WTC11 (cell line): ENCODE results near the gene FOXL1. TPM values are rescaled to one million over a fixed set of nuclear protein-coding genes. Genes with fewer than 3 reads are reported as not detected.

Source experiments
- ATAC-seq: fragments of 200-7000 bp; cut with Tn5 transposase; 2 replicates; pipeline ENCODE4 v1.10.0; 2021; ENCODE audit warnings: mild to moderate bottlenecking, moderate library complexity
- CTCF ChIA-PET: fragments of 300-600 bp; sonication (Branson Sonifier 250); formaldehyde crosslinking; loops from one replicate; lab custom pipeline; 2021; ENCODE audit warnings: antibody characterized with exemption; lab: Charles Lee
- POLR2A ChIA-PET: fragments of 350-600 bp; sonication (Branson Sonifier 250); formaldehyde crosslinking; loops from one replicate; lab custom pipeline; 2021; ENCODE audit warnings: antibody characterized with exemption; lab: Charles Lee
- DNase-seq: peaks from one replicate; pipeline ENCODE4 v3.0.0; 2021; ENCODE audit warnings: low spot score
- H3K27ac Mint-ChIP-seq: 2 replicates; pipeline ENCODE4 v1.8.0; 2021; ENCODE audit warnings: mixed read lengths
- H3K27me3 Mint-ChIP-seq: 2 replicates; pipeline ENCODE4 v1.8.0; 2021; ENCODE audit warnings: low read depth, mild to moderate bottlenecking, moderate library complexity, mixed read lengths
- H3K36me3 Mint-ChIP-seq: 2 replicates; pipeline ENCODE4 v1.8.0; 2021; ENCODE audit warnings: mixed read lengths
- H3K4me1 Mint-ChIP-seq: 2 replicates; pipeline ENCODE4 v1.8.0; 2022; ENCODE audit warnings: mixed read lengths
- H3K4me3 Mint-ChIP-seq: 2 replicates; pipeline ENCODE4 v1.8.0; 2021; ENCODE audit warnings: mild to moderate bottlenecking, moderate library complexity, mixed read lengths
- H3K9me3 Mint-ChIP-seq: 2 replicates; pipeline ENCODE4 v1.8.0; 2021; ENCODE audit warnings: mixed read lengths
- ETV6 ChIP-seq: sonication (generic); formaldehyde crosslinking; IDR thresholded peaks from 2 replicates; pipeline ENCODE4 v1.8.1; 2022; ENCODE audit warnings: mild to moderate bottlenecking, missing genetic modification reagents
- FOXK1 ChIP-seq: sonication (generic); formaldehyde crosslinking; IDR thresholded peaks from 2 replicates; pipeline ENCODE4 v1.8.0; 2022; ENCODE audit warnings: mild to moderate bottlenecking, moderate library complexity, missing genetic modification reagents
- JAZF1 ChIP-seq: fragments of 250-450 bp; sonication (Bioruptor Pico); IDR thresholded peaks from 2 replicates; pipeline ENCODE4 v1.9.0; 2021; ENCODE audit warnings: moderate library complexity, mild to moderate bottlenecking, inconsistent platforms
- MYBL2 ChIP-seq: sonication (generic); formaldehyde crosslinking; IDR thresholded peaks from 2 replicates; pipeline ENCODE4 v1.8.1; 2023; ENCODE audit warnings: mild to moderate bottlenecking, moderate library complexity, missing genetic modification reagents
- OVOL2 ChIP-seq: fragments of 250-450 bp; sonication (Bioruptor Pico); IDR thresholded peaks from 2 replicates; pipeline ENCODE4 v1.9.0; 2021; ENCODE audit warnings: mild to moderate bottlenecking, borderline replicate concordance
- SMAD3 ChIP-seq: sonication (generic); formaldehyde crosslinking; IDR thresholded peaks from 2 replicates; pipeline ENCODE4 v1.8.0; 2022; ENCODE audit warnings: missing genetic modification reagents, mild to moderate bottlenecking, borderline replicate concordance
- ZNF121 ChIP-seq: sonication (generic); formaldehyde crosslinking; IDR thresholded peaks from 2 replicates; pipeline ENCODE4 v1.8.0; 2023; ENCODE audit warnings: missing genetic modification reagents
- ZNF138 ChIP-seq: sonication (generic); formaldehyde crosslinking; conservative IDR thresholded peaks from 2 replicates; pipeline ENCODE4 v1.8.1; 2022; ENCODE audit warnings: mild to moderate bottlenecking, moderate library complexity, missing genetic modification reagents
- ZNF219 ChIP-seq: sonication (generic); formaldehyde crosslinking; IDR thresholded peaks from 2 replicates; pipeline ENCODE4 v1.8.0; 2023; ENCODE audit warnings: missing genetic modification reagents, mild to moderate bottlenecking, borderline replicate concordance
- total RNA-seq: library from RNA; stranded (reverse); gene quantifications from 3 replicates; pipeline ENCODE4 v1.2.3, GENCODE V29; 2021
- TF ChIP-seq, protein P1 (sequence below): sonication (generic); formaldehyde crosslinking; IDR thresholded peaks from 2 replicates; pipeline ENCODE4 v1.8.0; 2023; ENCODE audit warnings: mild to moderate bottlenecking, missing genetic modification reagents
- TF ChIP-seq, protein P2 (sequence below): sonication (generic); formaldehyde crosslinking; IDR thresholded peaks from 2 replicates; pipeline ENCODE4 v1.8.0; 2022; ENCODE audit warnings: mild to moderate bottlenecking, missing genetic modification reagents
- TF ChIP-seq, protein P3 (sequence below): sonication (generic); formaldehyde crosslinking; IDR thresholded peaks from 2 replicates; pipeline ENCODE4 v1.8.0; 2022; ENCODE audit warnings: mild to moderate bottlenecking, missing genetic modification reagents
- TF ChIP-seq, protein P4 (sequence below): sonication (generic); formaldehyde crosslinking; IDR thresholded peaks from 2 replicates; pipeline ENCODE4 v1.8.1; 2022; ENCODE audit warnings: mild to moderate bottlenecking, moderate library complexity, missing genetic modification reagents
- TF ChIP-seq, protein P5 (sequence below): sonication (generic); formaldehyde crosslinking; IDR thresholded peaks from 2 replicates; pipeline ENCODE4 v1.8.1; 2022; ENCODE audit warnings: mild to moderate bottlenecking, missing genetic modification reagents, moderate library complexity, borderline replicate concordance
- TF ChIP-seq, protein P6 (sequence below): sonication (generic); formaldehyde crosslinking; IDR thresholded peaks from 2 replicates; pipeline ENCODE4 v1.8.1; 2022; ENCODE audit warnings: low read depth, missing genetic modification reagents, borderline replicate concordance
- TF ChIP-seq, protein P7 (sequence below): sonication (generic); formaldehyde crosslinking; IDR thresholded peaks from 2 replicates; pipeline ENCODE4 v1.8.0; 2022; ENCODE audit warnings: mild to moderate bottlenecking, missing genetic modification reagents
- TF ChIP-seq, protein P8 (sequence below): fragments of 250-450 bp; sonication (Bioruptor Pico); IDR thresholded peaks from 2 replicates; pipeline ENCODE4 v1.9.0; 2021; ENCODE audit warnings: mild to moderate bottlenecking

Gene FOXL1
- total RNA-seq, 1 experiment from 2014 or later: 0.33 TPM

DNA sequence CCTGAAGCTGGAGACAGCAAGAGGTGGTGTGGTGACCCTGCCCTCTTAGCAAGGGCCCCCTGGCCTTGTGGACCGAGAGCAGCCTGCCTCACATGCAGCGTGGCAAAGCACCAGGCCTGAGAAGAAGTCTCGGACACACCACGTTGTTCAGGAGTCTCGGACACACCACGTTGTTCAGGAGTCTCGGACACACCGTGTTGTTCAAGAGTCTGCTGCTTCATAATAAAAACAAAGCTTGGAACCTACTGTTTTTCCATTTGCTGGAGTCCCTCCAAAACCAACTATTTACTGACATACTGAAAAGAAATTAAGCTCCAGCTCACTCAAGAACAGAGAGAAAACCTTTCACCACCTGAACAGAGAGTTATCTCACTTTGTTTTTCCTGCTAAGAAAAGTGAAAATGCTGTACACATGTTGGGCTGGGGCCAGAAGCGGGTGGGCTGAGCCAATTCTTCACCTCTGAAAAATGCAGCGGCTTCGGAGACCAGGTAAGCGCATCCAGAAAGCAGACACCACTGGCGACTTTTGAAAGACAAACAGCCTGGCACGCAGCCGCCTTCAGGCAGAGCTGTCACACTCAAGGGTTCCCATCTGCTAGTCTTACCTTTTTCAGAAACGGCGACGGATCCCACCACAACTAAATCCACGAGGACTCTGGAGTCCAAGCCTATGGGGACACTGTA is 32.3 kb upstream of the FOXL1 start:
- no peaks in the 10 kb centered on the region for H3K27me3 Mint-ChIP-seq
- DNase-seq: no peak
- TF ChIP-seq, protein P1, sequence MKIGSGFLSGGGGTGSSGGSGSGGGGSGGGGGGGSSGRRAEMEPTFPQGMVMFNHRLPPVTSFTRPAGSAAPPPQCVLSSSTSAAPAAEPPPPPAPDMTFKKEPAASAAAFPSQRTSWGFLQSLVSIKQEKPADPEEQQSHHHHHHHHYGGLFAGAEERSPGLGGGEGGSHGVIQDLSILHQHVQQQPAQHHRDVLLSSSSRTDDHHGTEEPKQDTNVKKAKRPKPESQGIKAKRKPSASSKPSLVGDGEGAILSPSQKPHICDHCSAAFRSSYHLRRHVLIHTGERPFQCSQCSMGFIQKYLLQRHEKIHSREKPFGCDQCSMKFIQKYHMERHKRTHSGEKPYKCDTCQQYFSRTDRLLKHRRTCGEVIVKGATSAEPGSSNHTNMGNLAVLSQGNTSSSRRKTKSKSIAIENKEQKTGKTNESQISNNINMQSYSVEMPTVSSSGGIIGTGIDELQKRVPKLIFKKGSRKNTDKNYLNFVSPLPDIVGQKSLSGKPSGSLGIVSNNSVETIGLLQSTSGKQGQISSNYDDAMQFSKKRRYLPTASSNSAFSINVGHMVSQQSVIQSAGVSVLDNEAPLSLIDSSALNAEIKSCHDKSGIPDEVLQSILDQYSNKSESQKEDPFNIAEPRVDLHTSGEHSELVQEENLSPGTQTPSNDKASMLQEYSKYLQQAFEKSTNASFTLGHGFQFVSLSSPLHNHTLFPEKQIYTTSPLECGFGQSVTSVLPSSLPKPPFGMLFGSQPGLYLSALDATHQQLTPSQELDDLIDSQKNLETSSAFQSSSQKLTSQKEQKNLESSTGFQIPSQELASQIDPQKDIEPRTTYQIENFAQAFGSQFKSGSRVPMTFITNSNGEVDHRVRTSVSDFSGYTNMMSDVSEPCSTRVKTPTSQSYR: no peak
- TF ChIP-seq ZNF121: no peak
- TF ChIP-seq, protein P2, sequence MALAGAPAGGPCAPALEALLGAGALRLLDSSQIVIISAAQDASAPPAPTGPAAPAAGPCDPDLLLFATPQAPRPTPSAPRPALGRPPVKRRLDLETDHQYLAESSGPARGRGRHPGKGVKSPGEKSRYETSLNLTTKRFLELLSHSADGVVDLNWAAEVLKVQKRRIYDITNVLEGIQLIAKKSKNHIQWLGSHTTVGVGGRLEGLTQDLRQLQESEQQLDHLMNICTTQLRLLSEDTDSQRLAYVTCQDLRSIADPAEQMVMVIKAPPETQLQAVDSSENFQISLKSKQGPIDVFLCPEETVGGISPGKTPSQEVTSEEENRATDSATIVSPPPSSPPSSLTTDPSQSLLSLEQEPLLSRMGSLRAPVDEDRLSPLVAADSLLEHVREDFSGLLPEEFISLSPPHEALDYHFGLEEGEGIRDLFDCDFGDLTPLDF (CRISPR knock-in tag): no peak
- TF ChIP-seq, protein P3, sequence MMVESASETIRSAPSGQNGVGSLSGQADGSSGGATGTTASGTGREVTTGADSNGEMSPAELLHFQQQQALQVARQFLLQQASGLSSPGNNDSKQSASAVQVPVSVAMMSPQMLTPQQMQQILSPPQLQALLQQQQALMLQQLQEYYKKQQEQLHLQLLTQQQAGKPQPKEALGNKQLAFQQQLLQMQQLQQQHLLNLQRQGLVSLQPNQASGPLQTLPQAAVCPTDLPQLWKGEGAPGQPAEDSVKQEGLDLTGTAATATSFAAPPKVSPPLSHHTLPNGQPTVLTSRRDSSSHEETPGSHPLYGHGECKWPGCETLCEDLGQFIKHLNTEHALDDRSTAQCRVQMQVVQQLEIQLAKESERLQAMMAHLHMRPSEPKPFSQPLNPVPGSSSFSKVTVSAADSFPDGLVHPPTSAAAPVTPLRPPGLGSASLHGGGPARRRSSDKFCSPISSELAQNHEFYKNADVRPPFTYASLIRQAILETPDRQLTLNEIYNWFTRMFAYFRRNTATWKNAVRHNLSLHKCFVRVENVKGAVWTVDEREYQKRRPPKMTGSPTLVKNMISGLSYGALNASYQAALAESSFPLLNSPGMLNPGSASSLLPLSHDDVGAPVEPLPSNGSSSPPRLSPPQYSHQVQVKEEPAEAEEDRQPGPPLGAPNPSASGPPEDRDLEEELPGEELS (CRISPR knock-in tag): no peak
- TF ChIP-seq, protein P4, sequence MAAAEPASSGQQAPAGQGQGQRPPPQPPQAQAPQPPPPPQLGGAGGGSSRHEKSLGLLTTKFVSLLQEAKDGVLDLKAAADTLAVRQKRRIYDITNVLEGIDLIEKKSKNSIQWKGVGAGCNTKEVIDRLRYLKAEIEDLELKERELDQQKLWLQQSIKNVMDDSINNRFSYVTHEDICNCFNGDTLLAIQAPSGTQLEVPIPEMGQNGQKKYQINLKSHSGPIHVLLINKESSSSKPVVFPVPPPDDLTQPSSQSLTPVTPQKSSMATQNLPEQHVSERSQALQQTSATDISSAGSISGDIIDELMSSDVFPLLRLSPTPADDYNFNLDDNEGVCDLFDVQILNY (CRISPR knock-in tag): no peak
- POLR2A ChIA-PET: no interaction called here
- CTCF ChIA-PET: no interaction called here
- no peak for ATAC-seq
- no peaks in the 10 kb centered on the region for H3K4me1 Mint-ChIP-seq
- H3K27ac Mint-ChIP-seq: no peak overlapping the region
- peaks cover 15% of the 10 kb centered on the region for H3K36me3 Mint-ChIP-seq
- no peak overlapping the region for H3K4me3 Mint-ChIP-seq
- peaks cover 3% of the 10 kb centered on the region; the same call in 1 of the 2 replicates for H3K9me3 Mint-ChIP-seq

DNA sequence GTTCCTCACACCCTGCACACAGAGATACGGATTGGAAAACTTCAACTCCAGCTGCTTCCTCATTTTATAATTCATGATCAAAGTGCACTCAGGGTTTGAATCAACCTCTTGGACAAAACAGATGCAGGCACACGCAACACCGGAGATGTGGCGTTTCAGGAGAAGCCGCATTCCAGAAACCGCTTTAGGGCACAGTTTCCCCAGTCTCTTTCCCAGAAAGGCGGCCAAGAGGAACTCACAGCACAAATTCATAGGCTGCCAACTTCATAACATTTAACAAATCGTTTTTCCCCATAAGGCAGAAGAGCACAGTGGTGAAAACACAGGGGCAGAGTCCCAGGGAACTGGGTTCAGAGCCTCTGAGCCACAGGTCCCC is 31.7 kb upstream of the FOXL1 start:
- TF ChIP-seq ZNF138 (CRISPR knock-in tag) (no peak), JAZF1 (CRISPR knock-in tag) (no peak), ETV6 (no peak), FOXK1 (CRISPR knock-in tag) (no peak), ZNF219 (CRISPR knock-in tag) (no peak), SMAD3 (CRISPR knock-in tag) (no peak), MYBL2 (CRISPR knock-in tag) (no peak), OVOL2 (CRISPR knock-in tag) (no peak)
- TF ChIP-seq, protein P5, sequence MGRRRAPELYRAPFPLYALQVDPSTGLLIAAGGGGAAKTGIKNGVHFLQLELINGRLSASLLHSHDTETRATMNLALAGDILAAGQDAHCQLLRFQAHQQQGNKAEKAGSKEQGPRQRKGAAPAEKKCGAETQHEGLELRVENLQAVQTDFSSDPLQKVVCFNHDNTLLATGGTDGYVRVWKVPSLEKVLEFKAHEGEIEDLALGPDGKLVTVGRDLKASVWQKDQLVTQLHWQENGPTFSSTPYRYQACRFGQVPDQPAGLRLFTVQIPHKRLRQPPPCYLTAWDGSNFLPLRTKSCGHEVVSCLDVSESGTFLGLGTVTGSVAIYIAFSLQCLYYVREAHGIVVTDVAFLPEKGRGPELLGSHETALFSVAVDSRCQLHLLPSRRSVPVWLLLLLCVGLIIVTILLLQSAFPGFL (CRISPR knock-in tag): no peak
- TF ChIP-seq, protein P6, sequence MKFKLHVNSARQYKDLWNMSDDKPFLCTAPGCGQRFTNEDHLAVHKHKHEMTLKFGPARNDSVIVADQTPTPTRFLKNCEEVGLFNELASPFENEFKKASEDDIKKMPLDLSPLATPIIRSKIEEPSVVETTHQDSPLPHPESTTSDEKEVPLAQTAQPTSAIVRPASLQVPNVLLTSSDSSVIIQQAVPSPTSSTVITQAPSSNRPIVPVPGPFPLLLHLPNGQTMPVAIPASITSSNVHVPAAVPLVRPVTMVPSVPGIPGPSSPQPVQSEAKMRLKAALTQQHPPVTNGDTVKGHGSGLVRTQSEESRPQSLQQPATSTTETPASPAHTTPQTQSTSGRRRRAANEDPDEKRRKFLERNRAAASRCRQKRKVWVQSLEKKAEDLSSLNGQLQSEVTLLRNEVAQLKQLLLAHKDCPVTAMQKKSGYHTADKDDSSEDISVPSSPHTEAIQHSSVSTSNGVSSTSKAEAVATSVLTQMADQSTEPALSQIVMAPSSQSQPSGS: no peak
- TF ChIP-seq, protein P7, sequence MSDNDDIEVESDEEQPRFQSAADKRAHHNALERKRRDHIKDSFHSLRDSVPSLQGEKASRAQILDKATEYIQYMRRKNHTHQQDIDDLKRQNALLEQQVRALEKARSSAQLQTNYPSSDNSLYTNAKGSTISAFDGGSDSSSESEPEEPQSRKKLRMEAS (CRISPR knock-in tag): no peak
- TF ChIP-seq, protein P8, sequence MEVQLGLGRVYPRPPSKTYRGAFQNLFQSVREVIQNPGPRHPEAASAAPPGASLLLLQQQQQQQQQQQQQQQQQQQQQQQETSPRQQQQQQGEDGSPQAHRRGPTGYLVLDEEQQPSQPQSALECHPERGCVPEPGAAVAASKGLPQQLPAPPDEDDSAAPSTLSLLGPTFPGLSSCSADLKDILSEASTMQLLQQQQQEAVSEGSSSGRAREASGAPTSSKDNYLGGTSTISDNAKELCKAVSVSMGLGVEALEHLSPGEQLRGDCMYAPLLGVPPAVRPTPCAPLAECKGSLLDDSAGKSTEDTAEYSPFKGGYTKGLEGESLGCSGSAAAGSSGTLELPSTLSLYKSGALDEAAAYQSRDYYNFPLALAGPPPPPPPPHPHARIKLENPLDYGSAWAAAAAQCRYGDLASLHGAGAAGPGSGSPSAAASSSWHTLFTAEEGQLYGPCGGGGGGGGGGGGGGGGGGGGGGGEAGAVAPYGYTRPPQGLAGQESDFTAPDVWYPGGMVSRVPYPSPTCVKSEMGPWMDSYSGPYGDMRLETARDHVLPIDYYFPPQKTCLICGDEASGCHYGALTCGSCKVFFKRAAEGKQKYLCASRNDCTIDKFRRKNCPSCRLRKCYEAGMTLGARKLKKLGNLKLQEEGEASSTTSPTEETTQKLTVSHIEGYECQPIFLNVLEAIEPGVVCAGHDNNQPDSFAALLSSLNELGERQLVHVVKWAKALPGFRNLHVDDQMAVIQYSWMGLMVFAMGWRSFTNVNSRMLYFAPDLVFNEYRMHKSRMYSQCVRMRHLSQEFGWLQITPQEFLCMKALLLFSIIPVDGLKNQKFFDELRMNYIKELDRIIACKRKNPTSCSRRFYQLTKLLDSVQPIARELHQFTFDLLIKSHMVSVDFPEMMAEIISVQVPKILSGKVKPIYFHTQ: no peak
- TF ChIP-seq, all 79 proteins: peak for 0
- POLR2A ChIA-PET: no interaction called here

More for the DNA sequence above, 31.7 kb upstream of the FOXL1 start:
- no peak overlapping the region for H3K27ac Mint-ChIP-seq
- no peak for ATAC-seq
- H3K27me3 Mint-ChIP-seq: no peaks in the 10 kb centered on the region
- peaks cover 3% of the 10 kb centered on the region; the same call in 1 of the 2 replicates for H3K9me3 Mint-ChIP-seq
- no peak overlapping the region for H3K4me3 Mint-ChIP-seq
- CTCF ChIA-PET: no interaction called here
- peaks cover 10% of the 10 kb centered on the region for H3K36me3 Mint-ChIP-seq
- H3K4me1 Mint-ChIP-seq: no peaks in the 10 kb centered on the region
- no peak for DNase-seq
